ENCODE data around the gene BZW2.

Gene BZW2

GRCh38 chr7:16645593-16646471 is at the start of gene BZW2, which contains the start of gene ANKMY2:
TSS of gene BZW2 (plus strand) at chr7:16646181. CDS start at chr7:16665444, 19,263 bp downstream.
TSS of gene ANKMY2 (minus strand) at chr7:16645754. CDS start at chr7:16645573, 181 bp downstream.
- Mint-ChIP-seq H3K27me3 (no peaks in the 10 kb centered on the region), H3K9me3 (no peaks in the 10 kb centered on the region), H3K4me3 (peak within 1 kb of the TSS; percentile 95 to 97), H3K27ac (peak within 1 kb of the TSS; percentile 98 to 100), H3K4me1 (peaks cover 57% of the 10 kb centered on the region)
- peak; percentile 91 to 95 for DNase-seq
- peak; percentile 92 for ATAC-seq

DNA sequence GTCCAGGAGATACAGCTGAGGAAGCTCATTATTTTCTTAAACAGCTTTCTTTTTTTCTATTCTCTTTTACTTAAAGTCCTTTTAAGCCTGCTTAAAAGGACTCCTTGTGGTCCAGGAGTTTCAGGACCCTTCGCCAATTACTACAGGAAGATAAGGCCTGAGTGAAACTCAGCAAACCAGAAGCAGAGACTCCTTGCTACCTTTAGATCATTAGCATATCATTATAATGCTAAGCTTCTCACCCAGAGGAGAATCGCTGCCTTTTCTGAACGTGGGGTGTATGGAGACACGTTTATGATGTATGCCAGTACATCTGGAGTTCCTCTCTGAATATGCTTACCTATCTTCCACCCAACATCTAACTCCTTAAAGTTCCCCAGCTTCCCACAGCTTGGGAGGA is 48.0 kb upstream of the BZW2 start:
- Mint-ChIP-seq H3K9me3 (no peaks in the 10 kb centered on the region), H3K4me3 (no peak overlapping the region), H3K27me3 (no peaks in the 10 kb centered on the region), H3K27ac (no peak overlapping the region), H3K4me1 (no peaks in the 10 kb centered on the region)
- ATAC-seq (no peak), DNase-seq (no peak)

GRCh38 chr7:16599860-16600259 is 46.1 kb upstream of the BZW2 start:
- no peak for DNase-seq
- ATAC-seq = no peak
- Mint-ChIP-seq H3K4me3 (no peak overlapping the region), H3K27me3 (no peaks in the 10 kb centered on the region), H3K27ac (no peak overlapping the region), H3K4me1 (no peaks in the 10 kb centered on the region), H3K9me3 (no peaks in the 10 kb centered on the region)

DNA sequence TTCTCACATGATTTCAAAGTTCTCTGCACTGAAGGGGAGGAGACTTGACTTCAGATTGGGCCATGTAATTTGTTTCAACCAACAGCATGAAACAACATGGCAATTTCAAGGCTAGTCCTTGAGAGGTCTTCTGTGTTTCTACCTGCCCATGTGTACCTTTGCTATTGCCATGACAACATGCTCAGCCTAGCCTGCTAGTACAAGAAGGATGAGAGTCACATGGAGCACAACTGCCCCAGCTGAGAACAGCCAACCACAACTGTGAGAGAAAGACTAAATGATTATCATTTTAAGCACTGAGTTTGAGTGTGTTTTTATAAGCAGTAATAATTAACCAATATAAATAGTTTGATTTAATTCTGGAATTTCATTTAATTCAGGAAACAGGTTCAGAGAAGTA is 42.3 kb upstream of the BZW2 start:
- H3K27me3 Mint-ChIP-seq = no peaks in the 10 kb centered on the region
- no peak for DNase-seq
- H3K4me3 Mint-ChIP-seq = no peak overlapping the region
- no peak for ATAC-seq
- no peaks in the 10 kb centered on the region for H3K9me3 Mint-ChIP-seq
- no peaks in the 10 kb centered on the region for H3K4me1 Mint-ChIP-seq
- H3K27ac Mint-ChIP-seq = no peak overlapping the region

GRCh38 chr7:16604054-16604453 is 41.9 kb upstream of the BZW2 start:
- H3K4me1 Mint-ChIP-seq = no peaks in the 10 kb centered on the region
- H3K27ac Mint-ChIP-seq = no peak overlapping the region
- no peaks in the 10 kb centered on the region for H3K27me3 Mint-ChIP-seq
- no peak for DNase-seq
- no peaks in the 10 kb centered on the region for H3K9me3 Mint-ChIP-seq
- H3K4me3 Mint-ChIP-seq = no peak overlapping the region
- no peak for ATAC-seq

- Mint-ChIP-seq H3K27me3 (no peaks in the 10 kb centered on the region), H3K27ac (no peak overlapping the region), H3K9me3 (no peaks in the 10 kb centered on the region), H3K4me1 (peaks cover 3% of the 10 kb centered on the region), H3K4me3 (no peak overlapping the region)
- ATAC-seq (no peak), DNase-seq (no peak)
Measured at GRCh38 chr7:16606704-16607103, 39.3 kb upstream of the BZW2 start.

DNA sequence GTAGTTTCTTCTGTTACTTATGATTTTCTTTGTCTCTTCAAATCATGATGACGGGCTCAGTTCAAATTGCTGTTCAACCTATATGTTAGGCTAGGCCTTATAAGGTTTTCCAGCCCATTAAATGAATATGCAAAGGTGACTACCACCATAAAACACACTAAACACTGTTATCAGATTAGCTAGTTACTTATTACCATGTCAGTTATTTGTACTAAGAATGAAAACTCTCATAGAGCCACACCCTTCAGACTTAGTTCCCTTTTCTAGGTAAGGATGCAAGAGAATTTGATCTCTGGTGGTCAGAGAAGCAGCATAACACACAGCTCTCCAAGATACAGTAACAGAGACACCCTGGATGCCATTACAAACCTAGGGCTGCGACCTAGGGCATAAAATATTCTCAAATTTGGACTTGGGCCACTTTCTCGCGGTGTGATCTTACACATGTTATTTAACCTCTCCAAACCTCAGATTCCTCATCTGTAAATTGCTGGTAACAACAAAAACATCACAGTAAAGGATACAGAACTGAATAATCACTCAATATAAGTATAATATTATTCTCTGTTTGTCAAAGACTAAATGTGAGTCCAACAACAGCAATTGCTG is 36.0 kb upstream of the BZW2 start:
- H3K27ac Mint-ChIP-seq = no peak overlapping the region
- DNase-seq (no peak), ATAC-seq (no peak)
- H3K4me3 Mint-ChIP-seq = no peak overlapping the region
- no peaks in the 10 kb centered on the region for H3K9me3 Mint-ChIP-seq
- H3K4me1 Mint-ChIP-seq = peaks cover 7% of the 10 kb centered on the region
- H3K27me3 Mint-ChIP-seq = no peaks in the 10 kb centered on the region

GRCh38 chr7:16611711-16612110 is 34.3 kb upstream of the BZW2 start:
- H3K4me3 Mint-ChIP-seq = no peak overlapping the region
- peaks cover 7% of the 10 kb centered on the region for H3K4me1 Mint-ChIP-seq
- H3K27me3 Mint-ChIP-seq = no peaks in the 10 kb centered on the region
- DNase-seq (no peak), ATAC-seq (no peak)
- no peaks in the 10 kb centered on the region for H3K9me3 Mint-ChIP-seq
- peak overlapping the region in 1 of 2 donors; percentile 13 for H3K27ac Mint-ChIP-seq

- no peaks in the 10 kb centered on the region for H3K27me3 Mint-ChIP-seq
- H3K9me3 Mint-ChIP-seq = no peaks in the 10 kb centered on the region
- no peak overlapping the region for H3K27ac Mint-ChIP-seq
- peaks cover 20% of the 10 kb centered on the region for H3K4me1 Mint-ChIP-seq
- no peak overlapping the region for H3K4me3 Mint-ChIP-seq
- DNase-seq (no peak), ATAC-seq (no peak)
Measured at GRCh38 chr7:16615228-16615627, 30.8 kb upstream of the BZW2 start.

- ATAC-seq (no peak), DNase-seq (no peak)
- Mint-ChIP-seq H3K4me3 (no peak overlapping the region), H3K27ac (no peak overlapping the region), H3K27me3 (no peaks in the 10 kb centered on the region), H3K9me3 (no peaks in the 10 kb centered on the region), H3K4me1 (peaks cover 26% of the 10 kb centered on the region)
Measured at GRCh38 chr7:16616122-16616521, 29.9 kb upstream of the BZW2 start.

GRCh38 chr7:16616542-16616941 is 29.4 kb upstream of the BZW2 start:
- ATAC-seq (no peak), DNase-seq (no peak)
- Mint-ChIP-seq H3K4me3 (no peak overlapping the region), H3K4me1 (peaks cover 24% of the 10 kb centered on the region), H3K27me3 (no peaks in the 10 kb centered on the region), H3K27ac (no peak overlapping the region), H3K9me3 (no peaks in the 10 kb centered on the region)

DNA sequence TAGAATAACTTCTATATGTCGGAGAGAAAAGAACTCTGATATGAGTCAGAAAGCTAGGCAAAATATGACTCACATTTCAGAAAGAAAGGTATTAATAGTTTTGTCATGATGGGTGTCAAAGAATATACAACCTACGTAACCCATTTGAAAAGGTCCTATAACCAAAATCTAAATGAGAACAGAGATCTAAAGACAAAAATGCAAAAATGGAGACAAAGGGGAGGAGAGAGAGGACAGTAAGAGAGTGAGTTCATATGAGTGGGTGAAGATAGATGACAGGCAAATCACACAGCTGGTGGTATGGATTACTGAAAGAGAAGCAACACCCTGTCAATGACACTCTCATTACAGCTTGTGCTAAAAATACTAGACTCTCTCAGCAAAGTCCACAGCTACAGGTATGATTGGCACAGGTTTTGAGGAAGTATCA is 26.0 kb upstream of the BZW2 start:
- no peaks in the 10 kb centered on the region for H3K9me3 Mint-ChIP-seq
- peaks cover 18% of the 10 kb centered on the region for H3K4me1 Mint-ChIP-seq
- peak; percentile 99 for ATAC-seq
- peak overlapping the region; percentile 59 to 89 for H3K27ac Mint-ChIP-seq
- H3K27me3 Mint-ChIP-seq = no peaks in the 10 kb centered on the region
- peak overlapping the region; percentile 53 to 57 for H3K4me3 Mint-ChIP-seq
- peak; percentile 16 to 22 for DNase-seq

DNA sequence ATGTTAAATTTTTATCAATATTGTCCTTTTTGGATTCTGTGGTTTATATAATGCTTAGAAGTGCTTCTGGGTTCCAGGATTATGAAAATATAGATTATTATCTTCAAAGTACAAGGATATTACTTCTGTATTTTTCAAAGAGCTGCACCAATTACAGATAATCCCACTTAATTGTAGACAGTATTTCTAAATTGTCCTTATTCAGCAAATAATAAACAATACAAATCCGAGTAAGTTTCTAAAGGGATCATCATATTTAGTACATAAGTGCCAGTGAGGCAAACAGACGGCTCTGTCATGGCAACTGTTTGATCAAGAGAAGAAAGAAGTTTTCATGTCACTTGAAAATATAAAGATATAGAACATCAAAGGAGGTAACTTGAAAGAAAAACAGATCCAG is 19.6 kb upstream of the BZW2 start:
- no peaks in the 10 kb centered on the region for H3K27me3 Mint-ChIP-seq
- no peak overlapping the region for H3K4me3 Mint-ChIP-seq
- H3K4me1 Mint-ChIP-seq = no peaks in the 10 kb centered on the region

GRCh38 chr7:16627236-16627635 is 18.7 kb upstream of the BZW2 start:
- DNase-seq = no peak

More for the DNA sequence above, 19.6 kb upstream of the BZW2 start:
- Mint-ChIP-seq H3K27ac (no peak overlapping the region), H3K9me3 (no peaks in the 10 kb centered on the region)
- DNase-seq (no peak), ATAC-seq (no peak)

DNA sequence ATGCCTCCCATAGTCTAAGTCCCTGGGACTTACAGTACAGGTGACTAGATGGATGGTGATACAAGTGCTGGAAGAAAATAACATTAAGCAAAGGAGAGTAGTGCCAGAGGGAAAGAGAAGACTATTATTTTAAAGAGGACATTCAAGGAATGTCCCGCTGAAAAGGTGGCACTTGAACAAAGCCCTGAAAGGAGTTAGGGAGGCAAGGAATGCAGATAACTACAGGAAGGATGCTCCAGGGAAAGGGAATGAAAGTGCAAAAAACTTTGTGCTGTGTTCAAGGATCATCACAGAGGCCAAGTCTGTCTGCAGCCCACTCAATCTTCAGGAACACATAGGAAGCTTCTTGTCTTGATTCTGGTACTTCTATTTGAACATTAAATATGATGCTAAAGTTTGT is 15.3 kb upstream of the BZW2 start:
- no peaks in the 10 kb centered on the region for H3K4me1 Mint-ChIP-seq
- no peak overlapping the region for H3K4me3 Mint-ChIP-seq
- H3K9me3 Mint-ChIP-seq = no peaks in the 10 kb centered on the region
- ATAC-seq (no peak), DNase-seq (no peak)
- no peak overlapping the region for H3K27ac Mint-ChIP-seq
- H3K27me3 Mint-ChIP-seq = no peaks in the 10 kb centered on the region

More at GRCh38 chr7:16627236-16627635, 18.7 kb upstream of the BZW2 start:
- Mint-ChIP-seq H3K4me3 (no peak overlapping the region), H3K9me3 (no peaks in the 10 kb centered on the region), H3K4me1 (no peaks in the 10 kb centered on the region), H3K27me3 (no peaks in the 10 kb centered on the region), H3K27ac (no peak overlapping the region)
- no peak for ATAC-seq

- Mint-ChIP-seq H3K4me3 (no peak overlapping the region), H3K9me3 (no peaks in the 10 kb centered on the region), H3K27me3 (no peaks in the 10 kb centered on the region), H3K4me1 (no peaks in the 10 kb centered on the region), H3K27ac (no peak overlapping the region)
- ATAC-seq (no peak), DNase-seq (no peak)
Measured at GRCh38 chr7:16634271-16634738, 11.7 kb upstream of the BZW2 start.
